COLO668 (cell line): ENCODE data around the gene GPR22.
A peak's percentile ranks its signal among the peaks of the same experiment; 100 is the strongest.

Experiments used
- DNase-seq: peaks from one replicate; lab custom pipeline; 2025; ENCODE audit not compliant: unreplicated experiment; lab: John Stamatoyannopoulos, UW

Gene GPR22

GRCh38 chr7:107469929-107470328, at the start of gene GPR22:
Gene GPR22, plus strand, starts transcription at chr7:107470057. Its CDS starts 4,004 bp downstream, at chr7:107474061.
- DNase-seq, result no peak

GRCh38 chr7:107427462-107427861, 42.4 kb upstream of the GPR22 start:
- no peak for DNase-seq

- no peak for DNase-seq
Observed at GRCh38 chr7:107428642-107429041, 41.2 kb upstream of the GPR22 start.

- DNase-seq, result no peak
Observed at GRCh38 chr7:107430057-107430456, 39.8 kb upstream of the GPR22 start.

- no peak for DNase-seq
Observed at GRCh38 chr7:107432261-107432660, 37.6 kb upstream of the GPR22 start.

- DNase-seq, result no peak
Observed at GRCh38 chr7:107435749-107436148, 34.1 kb upstream of the GPR22 start.

GRCh38 chr7:107439025-107439424, 30.8 kb upstream of the GPR22 start:
- DNase-seq, result no peak

GRCh38 chr7:107441581-107442422, 28.1 kb upstream of the GPR22 start:
- DNase-seq, result no peak

GRCh38 chr7:107442678-107443077, 27.2 kb upstream of the GPR22 start:
- DNase-seq, result no peak

GRCh38 chr7:107446531-107446930, 23.3 kb upstream of the GPR22 start:
- no peak for DNase-seq

- DNase-seq, result no peak
Observed at GRCh38 chr7:107446988-107447387, 22.9 kb upstream of the GPR22 start.

- DNase-seq, result no peak
Observed at GRCh38 chr7:107450970-107451369, 18.9 kb upstream of the GPR22 start.

GRCh38 chr7:107453388-107453787, 16.5 kb upstream of the GPR22 start:
- DNase-seq, result no peak

- no peak for DNase-seq
Observed at GRCh38 chr7:107461938-107462533, 7.8 kb upstream of the GPR22 start.

- DNase-seq, result peak; percentile 48
Observed at GRCh38 chr7:107463139-107464078, 6.4 kb upstream of the GPR22 start.

GRCh38 chr7:107464666-107465226, 5.1 kb upstream of the GPR22 start:
- no peak for DNase-seq

- DNase-seq, result no peak
Observed at GRCh38 chr7:107467972-107468371, 1.9 kb upstream of the GPR22 start.

- no peak for DNase-seq
Observed at GRCh38 chr7:107468824-107469223, 1.0 kb upstream of the GPR22 start.

- no peak for DNase-seq
Observed at GRCh38 chr7:107471292-107472070, 1.6 kb downstream of the GPR22 start.

- no peak for DNase-seq
Observed at GRCh38 chr7:107472116-107472515, 2.3 kb downstream of the GPR22 start.
